Ramos (cell line): ENCODE measurements around the gene NSG2.
"Not testable (repeated sequence)": the region's sequence is repeated elsewhere in the genome, so short reads cannot be mapped to it uniquely, and the experiment has no call there.

Experiments
- in situ Hi-C: fragments of 300-500 bp; cut with MboI; formaldehyde crosslinking; loops from one replicate; pipeline ENCODE4 v1.14.3; 2022; ENCODE audit warnings: low sequenced_read_pairs; ENCODE audit not compliant: unreplicated experiment

The NSG2 gene

DNA sequence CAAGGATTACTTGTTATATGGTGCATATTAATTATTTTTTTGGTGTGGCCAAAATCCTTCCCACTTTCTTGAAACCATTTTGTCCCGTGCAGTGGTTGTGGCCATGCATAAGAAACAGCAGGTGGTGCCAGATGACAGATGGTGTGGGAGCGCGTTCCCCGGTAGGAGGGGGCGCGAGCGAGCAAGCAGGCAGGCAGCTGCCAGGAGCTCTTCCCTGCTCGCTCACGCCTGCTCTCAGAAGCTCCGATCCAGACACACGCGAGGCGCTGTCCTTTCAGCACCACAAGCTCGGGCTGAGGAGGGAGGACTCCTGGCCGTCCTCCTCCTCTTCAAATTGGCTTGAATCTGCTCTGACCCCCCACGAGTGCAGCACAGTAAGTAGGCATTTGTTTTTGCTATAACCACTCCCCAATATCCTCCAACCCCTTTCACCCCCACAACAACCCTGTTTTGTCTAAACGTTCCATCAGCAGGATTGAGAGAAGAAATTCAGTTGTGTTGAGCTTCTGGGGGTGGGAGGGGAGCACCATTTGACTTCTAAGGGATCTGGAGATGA, at the start of gene NSG2:
Gene NSG2 (plus strand): TSS at position 237 of the 556 bp plus-strand sequence. CDS start 1,050 bp downstream, outside the sequence.
- in situ Hi-C loops = no loop called here

GRCh38 chr5:173997331-173997730, 48.2 kb upstream of the NSG2 start:
- in situ Hi-C loops = loop anchor here (25.0 kb wide), 1 partner anchor 710 kb away; no protein-coding TSS in a partner anchor

DNA sequence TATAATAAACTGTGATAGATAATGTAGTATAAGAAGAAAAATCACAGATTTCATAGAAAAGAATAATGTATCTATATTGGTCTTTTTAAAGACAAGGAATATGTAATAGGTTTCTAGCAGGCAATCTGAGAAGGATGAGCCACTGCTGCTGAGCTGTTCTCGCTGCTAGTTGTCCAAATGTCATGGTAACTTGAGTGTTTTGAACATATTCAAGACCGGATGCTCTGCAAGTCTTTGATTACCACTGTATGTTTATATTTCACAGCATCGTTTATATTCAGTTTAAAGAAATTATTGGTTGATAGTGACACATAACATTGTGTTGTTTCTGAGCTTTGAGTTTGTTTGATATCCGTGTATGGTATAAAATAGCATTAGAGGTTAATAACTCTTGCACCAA, 47.0 kb upstream of the NSG2 start:
- in situ Hi-C loops = loop anchor here (25.0 kb wide), 1 partner anchor 711 kb away; no protein-coding TSS in a partner anchor

- in situ Hi-C loops = no loop called here
These were observed 45.4 kb upstream of the NSG2 start for GRCh38 chr5:174000076-174000475.

DNA sequence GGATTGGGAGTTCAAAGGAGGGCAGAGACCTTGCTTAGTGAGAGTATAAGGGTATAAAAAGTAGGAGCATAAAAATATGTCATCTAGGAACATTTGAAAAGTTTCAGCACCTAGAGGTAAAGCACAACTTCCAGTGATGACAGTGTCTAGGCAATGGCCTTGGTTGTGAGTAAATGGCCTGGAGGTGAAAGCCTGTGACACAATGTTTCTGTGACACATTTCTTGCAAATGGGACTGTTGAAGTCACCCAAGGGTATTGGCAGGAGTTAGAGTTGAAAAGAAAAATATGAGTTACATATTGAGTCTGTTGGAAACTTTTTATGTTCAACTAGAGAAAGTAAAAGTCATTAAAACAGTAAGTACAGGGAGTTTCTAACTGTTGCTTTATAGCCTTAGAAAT, 41.7 kb upstream of the NSG2 start:
- in situ Hi-C loops = no loop called here

- in situ Hi-C loops = no loop called here
These were observed 36.6 kb upstream of the NSG2 start for GRCh38 chr5:174008922-174009321.

DNA sequence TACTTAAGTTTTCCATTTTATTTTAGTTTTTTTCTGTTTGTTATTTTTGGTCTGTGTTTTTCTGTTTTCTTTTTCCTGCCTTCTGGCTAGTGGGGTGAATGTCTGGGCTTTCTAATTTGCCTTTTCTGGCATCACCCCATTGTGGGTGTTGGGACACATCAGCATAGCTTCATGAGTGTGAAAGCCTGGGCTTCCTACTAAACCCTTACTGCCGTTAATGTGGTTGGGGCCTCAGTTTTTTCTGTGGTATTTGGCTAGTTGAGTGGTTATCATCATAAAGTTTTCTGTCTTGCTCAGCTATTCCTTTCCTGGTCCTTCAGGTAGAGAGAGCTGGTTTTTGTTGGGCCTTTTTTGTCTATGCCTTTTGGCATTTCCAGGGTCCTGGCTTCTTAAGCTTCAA, 35.1 kb upstream of the NSG2 start:
- in situ Hi-C loops = no loop called here

- in situ Hi-C loops = no loop called here
These were observed 34.1 kb upstream of the NSG2 start for GRCh38 chr5:174011441-174011840.

DNA sequence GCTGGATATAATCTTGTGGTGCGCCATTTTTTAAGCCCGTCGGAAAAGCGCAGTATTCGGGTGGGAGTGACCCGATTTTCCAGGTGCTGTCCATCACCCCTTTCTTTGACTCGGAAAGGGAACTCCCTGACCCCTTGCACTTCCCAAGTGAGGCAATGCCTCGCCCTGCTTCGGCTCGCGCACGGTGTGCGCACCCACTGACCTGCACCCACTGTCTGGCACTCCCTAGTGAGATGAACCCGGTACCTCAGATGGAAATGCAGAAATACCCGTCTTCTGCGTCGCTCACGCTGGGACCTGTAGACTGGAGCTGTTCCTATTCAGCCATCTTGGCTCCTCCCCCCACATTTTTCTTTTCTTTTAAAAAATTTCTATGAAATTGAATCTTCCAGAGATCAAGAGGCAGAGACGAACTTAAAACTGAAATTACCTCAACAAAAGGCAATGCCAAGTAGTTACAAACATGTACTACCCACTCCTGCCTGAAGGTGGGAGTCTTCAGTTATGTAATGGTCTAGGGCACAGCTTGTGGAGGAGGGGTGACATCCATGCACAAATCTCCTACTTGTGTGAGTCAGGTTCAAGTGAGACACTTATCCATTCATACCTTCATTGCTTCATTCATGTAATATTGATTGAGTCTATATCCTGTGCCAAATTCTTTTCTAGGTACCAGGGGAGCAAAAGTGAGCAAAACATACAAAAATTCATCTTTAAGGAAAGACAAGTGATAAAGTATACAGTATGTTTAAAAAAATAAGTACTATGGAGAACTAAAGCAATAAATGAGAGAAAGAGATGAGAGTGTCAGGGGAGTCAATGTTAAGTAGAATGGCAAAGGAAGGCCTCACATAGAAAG, 25.2 kb upstream of the NSG2 start:
- in situ Hi-C loops = not testable (repeated sequence)

GRCh38 chr5:174020928-174021304, 24.6 kb upstream of the NSG2 start:
- in situ Hi-C loops = no loop called here

DNA sequence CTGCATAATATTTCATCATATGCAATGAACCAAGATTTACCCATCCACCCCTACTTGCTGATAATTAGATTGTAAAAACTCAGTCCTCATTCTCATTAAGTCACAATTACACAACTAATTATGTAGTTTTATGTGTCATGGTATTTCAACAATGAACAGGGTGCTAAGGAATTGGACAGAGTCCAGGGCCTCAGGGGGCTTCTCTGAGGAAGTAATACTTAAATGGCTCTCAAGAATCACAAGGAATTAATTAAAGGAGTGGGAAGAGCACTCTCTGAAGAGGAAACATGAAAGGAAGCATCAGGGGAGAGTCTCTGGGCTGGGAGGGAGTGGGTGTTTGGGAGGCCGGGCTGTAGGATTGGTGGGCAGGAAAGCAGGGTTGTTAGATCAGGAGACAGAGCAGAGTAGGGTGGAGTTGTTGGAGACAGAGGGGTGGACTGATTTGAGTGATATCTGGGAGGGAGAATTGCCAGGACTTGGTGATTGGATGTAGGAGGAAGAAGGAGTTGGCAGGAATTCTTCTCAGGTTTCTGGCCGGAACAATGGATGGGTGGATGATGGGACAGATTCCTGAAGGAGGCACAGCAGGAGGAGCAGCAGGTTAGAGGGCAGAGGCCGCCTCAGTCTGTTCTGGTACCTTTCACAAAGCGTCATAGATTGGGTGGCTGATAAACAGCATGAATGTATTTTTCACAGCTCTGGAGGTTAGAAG, 23.0 kb upstream of the NSG2 start:
- in situ Hi-C loops = no loop called here

- in situ Hi-C loops = loop anchor here (10.0 kb wide), 1 partner anchor 285 kb away; no protein-coding TSS in a partner anchor
These were observed 15.2 kb upstream of the NSG2 start for GRCh38 chr5:174030286-174030685.

DNA sequence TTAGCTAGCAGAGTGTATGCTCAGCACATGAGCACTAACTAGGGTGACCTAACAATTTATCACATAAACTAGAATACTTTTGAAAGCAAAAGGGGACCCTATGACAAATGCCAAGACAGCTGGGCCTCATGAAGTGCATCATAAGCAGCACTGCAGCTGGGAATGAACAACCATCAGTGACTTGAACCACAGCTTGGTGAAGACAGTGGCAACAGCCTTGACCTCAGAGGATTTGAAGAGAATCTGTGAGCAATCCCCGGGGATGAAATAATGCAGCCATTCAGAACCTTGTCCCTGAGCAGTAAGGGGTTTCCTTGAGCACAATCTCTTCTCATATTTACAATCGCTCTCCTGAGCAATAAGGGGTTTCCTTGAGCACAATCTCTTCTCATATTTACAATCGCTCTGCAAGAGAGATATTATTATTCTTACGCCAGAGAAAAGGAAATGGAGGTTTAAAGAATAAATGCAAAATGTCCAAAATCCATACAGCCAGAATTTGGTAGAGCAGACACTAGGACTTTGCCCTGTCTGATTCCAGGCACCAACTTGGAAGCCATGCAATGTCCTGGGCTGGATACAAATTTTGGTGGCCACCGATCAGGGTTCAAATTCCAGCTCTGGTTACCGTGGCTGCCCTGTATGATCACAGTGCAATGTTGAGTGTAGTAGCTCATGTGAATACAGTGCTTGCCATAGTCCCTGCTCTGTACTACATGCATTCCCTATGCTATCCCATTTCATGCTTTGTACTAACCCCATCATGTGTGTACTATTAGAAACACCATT, 846 bp upstream of the NSG2 start:
- in situ Hi-C loops = no loop called here

- in situ Hi-C loops = no loop called here
These were observed 1.1 kb downstream of the NSG2 start for GRCh38 chr5:174046558-174046957.

GRCh38 chr5:174047472-174048099, 2.1 kb downstream of the NSG2 start:
- in situ Hi-C loops = no loop called here

DNA sequence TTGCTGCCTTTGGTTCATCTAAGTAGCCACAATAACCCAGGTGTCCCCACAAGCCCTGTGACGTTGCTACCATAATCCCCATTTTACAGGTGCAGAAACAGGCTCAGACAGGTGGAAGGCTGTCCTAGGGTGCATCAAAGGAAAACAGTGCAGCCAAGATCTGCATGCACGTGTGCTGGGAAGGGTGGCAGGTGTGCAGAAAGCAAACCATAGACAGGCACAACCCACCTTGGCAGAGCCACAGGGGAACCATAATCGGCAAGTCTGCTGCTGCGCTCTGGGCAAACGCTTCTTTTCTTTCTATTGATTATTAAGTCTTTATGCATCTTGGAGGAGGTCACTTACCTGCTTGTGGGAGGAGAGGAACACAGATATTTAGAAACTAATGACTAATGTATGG, 7.1 kb downstream of the NSG2 start:
- in situ Hi-C loops = no loop called here

GRCh38 chr5:174053905-174054304, 8.4 kb downstream of the NSG2 start:
- in situ Hi-C loops = no loop called here

DNA sequence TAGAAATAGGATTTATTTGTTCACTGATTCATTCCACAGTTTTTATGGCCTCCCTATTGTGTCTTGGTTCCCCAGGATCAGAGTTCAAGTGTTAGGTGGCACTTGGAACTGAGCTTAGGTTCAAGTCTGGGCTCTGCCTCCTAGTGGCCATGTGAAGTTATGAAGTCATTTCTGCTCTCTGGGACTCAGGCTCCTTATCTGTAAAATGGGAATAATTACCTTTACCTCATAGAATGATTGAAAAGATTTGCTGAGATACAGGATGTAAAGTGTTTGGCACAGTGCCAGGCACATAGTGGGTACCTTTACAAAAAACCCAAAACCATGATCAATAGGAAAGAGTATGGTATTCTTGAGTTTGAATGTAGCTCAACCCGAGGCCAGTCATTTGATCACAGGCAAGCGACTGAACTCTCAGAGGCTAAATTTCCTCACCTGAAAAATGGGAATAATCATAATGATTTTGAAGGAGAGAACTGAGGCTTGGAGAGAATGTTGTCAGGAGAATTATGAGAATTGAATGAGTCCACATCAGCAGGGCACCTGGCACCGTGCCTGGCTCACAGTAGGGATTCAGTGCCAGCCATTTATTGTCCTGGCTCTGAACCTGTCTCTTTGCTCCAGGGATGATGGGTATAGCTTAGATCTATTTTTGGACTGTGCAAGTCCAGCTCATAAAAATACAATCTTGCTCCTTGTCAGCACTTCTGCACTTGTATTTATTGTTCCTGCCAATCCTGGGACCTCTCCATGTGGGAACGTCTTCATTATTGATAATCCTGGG, 10.8 kb downstream of the NSG2 start:
- in situ Hi-C loops = no loop called here

GRCh38 chr5:174057206-174057605, 11.7 kb downstream of the NSG2 start:
- in situ Hi-C loops = no loop called here
